A673 (cell line): ENCODE results near the gene FUT8. TPM values are rescaled to one million over a fixed set of nuclear protein-coding genes. Genes with fewer than 3 reads are reported as not detected.

Source experiments
- BruUV-seq: library from RNA; stranded (reverse); fragments of 400-500 nt; replicated peaks from 2 replicates; lab custom pipeline; 2021; lab: Mats Ljungman, UMichigan
- CTCF ChIA-PET: fragments of 300-600 bp; sonication (Branson Sonifier 250); formaldehyde crosslinking; loops from one replicate; lab custom pipeline; 2022; ENCODE audit warnings: antibody characterized with exemption; lab: Charles Lee
- POLR2A ChIA-PET: fragments of 300-600 bp; sonication (Branson Sonifier 250); formaldehyde crosslinking; loops from one replicate; lab custom pipeline; 2022; ENCODE audit warnings: antibody characterized with exemption; ENCODE audit not compliant: low non-redundant PET; lab: Charles Lee
- DNase-seq: peaks from one replicate; pipeline ENCODE4 v3.0.0-alpha.2; 2015; ENCODE audit warnings: low spot score
- H3K27ac ChIP-seq: fragments of 200-600 bp; sonication (generic); 2 replicates; pipeline ENCODE4 v1.5.1; 2016; ENCODE audit warnings: mixed run types, low read depth, mild to moderate bottlenecking, mixed read lengths, antibody characterized with exemption, low read length; ENCODE audit not compliant: poor library complexity, severe bottlenecking
- H3K27me3 ChIP-seq: fragments of 200-600 bp; sonication (generic); replicated peaks from 2 replicates; pipeline ENCODE4 v1.6.1; 2017; ENCODE audit warnings: mixed run types, low read depth, mild to moderate bottlenecking, mixed read lengths, antibody characterized with exemption, low read length; ENCODE audit not compliant: insufficient read depth, poor library complexity
- H3K36me3 ChIP-seq: fragments of 200-600 bp; sonication (generic); 2 replicates; pipeline ENCODE4 v1.6.1; 2016; ENCODE audit warnings: mixed run types, mild to moderate bottlenecking, mixed read lengths, antibody characterized with exemption, low read length; ENCODE audit not compliant: insufficient read depth, poor library complexity, severe bottlenecking
- H3K4me1 ChIP-seq: fragments of 200-600 bp; sonication (generic); 2 replicates; pipeline ENCODE4 v1.6.1; 2017; ENCODE audit warnings: mixed run types, mild to moderate bottlenecking, mixed read lengths, antibody characterized with exemption, low read length; ENCODE audit not compliant: insufficient read depth, poor library complexity, severe bottlenecking
- H3K4me3 ChIP-seq: fragments of 200-600 bp; sonication (generic); 2 replicates; pipeline ENCODE4 v1.5.1; 2016; ENCODE audit warnings: low read depth, mixed run types, mild to moderate bottlenecking, mixed read lengths, low read length; ENCODE audit not compliant: poor library complexity, severe bottlenecking
- H3K9me3 ChIP-seq: fragments of 200-600 bp; sonication (generic); 2 replicates; pipeline ENCODE4 v1.6.1; 2016; ENCODE audit warnings: mixed run types, low read depth, mild to moderate bottlenecking, mixed read lengths, antibody characterized with exemption, low read length; ENCODE audit not compliant: poor library complexity, severe bottlenecking
- CTCF ChIP-seq: fragments of 300-800, 200-600 bp; sonication (generic); conservative IDR thresholded peaks from 2 replicates; pipeline ENCODE4 v1.5.1; 2017; ENCODE audit warnings: low read depth, mild to moderate bottlenecking, antibody characterized with exemption, low read length, moderate library complexity, mixed read lengths
- EZH2 ChIP-seq: fragments of 200-600 bp; sonication (generic); IDR thresholded peaks from 2 replicates; pipeline ENCODE4 v1.6.1; 2017; ENCODE audit warnings: borderline replicate concordance, low read depth, mild to moderate bottlenecking, mixed read lengths, antibody characterized with exemption, low read length; ENCODE audit not compliant: poor library complexity, severe bottlenecking
- intact Hi-C: fragments of 100-400 bp; cut with micrococcal nuclease; formaldehyde crosslinking; loops from one replicate; pipeline ENCODE4 v1.10.0; 2022; ENCODE audit not compliant: unreplicated experiment
- total RNA-seq: library from RNA; stranded (reverse); gene quantifications from 2 replicates; pipeline ENCODE4 v1.2.3, GENCODE V29; 2021

FUT8 gene
- total RNA-seq, 1 experiment from 2014 or later: 11.0 TPM

- no peak for DNase-seq
- BruUV-seq: no TSS peak
- no peak for TF ChIP-seq CTCF
- TF ChIP-seq EZH2: no peak
- H3K27me3 ChIP-seq: no peaks in the 10 kb centered on the region
- no peak overlapping the region for H3K4me3 ChIP-seq
- no peak overlapping the region for H3K27ac ChIP-seq
- ChIA-PET CTCF (no interaction called here), POLR2A (no interaction called here)
- no peaks in the 10 kb centered on the region for H3K4me1 ChIP-seq
- no peaks in the 10 kb centered on the region for H3K36me3 ChIP-seq
- no peaks in the 10 kb centered on the region for H3K9me3 ChIP-seq
- intact Hi-C loops: no loop called here
Observed at GRCh38 chr14:65495196-65495595, 82.7 kb downstream of the FUT8 start.

- Histone ChIP-seq H3K9me3 (no peaks in the 10 kb centered on the region), H3K27me3 (no peaks in the 10 kb centered on the region), H3K27ac (no peak overlapping the region), H3K36me3 (no peaks in the 10 kb centered on the region), H3K4me1 (no peaks in the 10 kb centered on the region), H3K4me3 (no peak overlapping the region)
- ChIA-PET POLR2A (no interaction called here), CTCF (no interaction called here)
- TF ChIP-seq CTCF (no peak), EZH2 (no peak)
- BruUV-seq: no TSS peak
- no peak for DNase-seq
- intact Hi-C loops: no loop called here
Observed at GRCh38 chr14:65496178-65496993, 83.9 kb downstream of the FUT8 start.

DNA sequence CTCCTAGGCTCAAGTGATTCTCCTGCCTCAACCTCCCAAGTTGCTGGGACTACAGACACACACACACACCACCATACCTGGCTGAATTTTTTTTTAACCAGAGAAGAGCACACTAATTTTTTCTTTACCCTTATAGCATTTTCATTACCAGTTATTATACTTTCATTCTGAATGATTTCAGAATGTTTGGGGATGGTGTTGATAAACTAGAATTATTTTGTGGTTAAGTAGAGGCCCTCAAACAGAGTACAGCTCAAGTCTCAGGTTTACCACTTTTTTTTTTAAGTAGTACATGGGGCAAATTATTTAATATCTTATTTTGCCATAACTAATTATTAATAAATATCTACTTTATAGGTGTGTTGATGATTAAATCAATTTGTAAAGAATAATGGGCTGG lies 86.6 kb downstream of the FUT8 start:
- no TSS peak for BruUV-seq
- no peaks in the 10 kb centered on the region for H3K9me3 ChIP-seq
- DNase-seq: no peak
- H3K27me3 ChIP-seq: no peaks in the 10 kb centered on the region
- ChIA-PET POLR2A (no interaction called here), CTCF (no interaction called here)
- H3K4me3 ChIP-seq: no peak overlapping the region
- TF ChIP-seq EZH2 (no peak), CTCF (no peak)
- no peak overlapping the region for H3K27ac ChIP-seq
- H3K36me3 ChIP-seq: no peaks in the 10 kb centered on the region
- intact Hi-C loops: no loop called here
- H3K4me1 ChIP-seq: no peaks in the 10 kb centered on the region
